HG03060 (cell line): ENCODE data around the gene HPSE2.

Experiments used
- ATAC-seq: cut with Tn5 transposase; IDR thresholded peaks from one replicate; pipeline ENCODE4 v1.9.1; 2021; ENCODE audit warnings: low read depth, moderate number of reproducible peaks; ENCODE audit not compliant: unreplicated experiment

The HPSE2 gene

GRCh38 chr10:98453729-98454128 is 781.9 kb downstream of the HPSE2 start:
- no peak for ATAC-seq

- ATAC-seq = no peak
Observed at GRCh38 chr10:98450618-98451017, 785.0 kb downstream of the HPSE2 start.

- ATAC-seq = no peak
Observed at GRCh38 chr10:98449287-98449686, 786.4 kb downstream of the HPSE2 start.

- ATAC-seq = peak; percentile 53
Observed at GRCh38 chr10:98446661-98447221, 788.9 kb downstream of the HPSE2 start, which contains the start of gene HPS1. Gene HPS1 (minus strand): TSS chr10:98446935. CDS start chr10:98443240, 3,695 bp downstream.

- peak; percentile 12 for ATAC-seq
Observed at GRCh38 chr10:98446151-98446660, 789.4 kb downstream of the HPSE2 start.

- no peak for ATAC-seq
Observed at GRCh38 chr10:98445200-98445812, 790.3 kb downstream of the HPSE2 start.

GRCh38 chr10:98444314-98445006 is 791.2 kb downstream of the HPSE2 start:
- ATAC-seq = no peak

- no peak for ATAC-seq
Observed at GRCh38 chr10:98438715-98439114, 796.9 kb downstream of the HPSE2 start.

GRCh38 chr10:98436704-98437103 is 798.9 kb downstream of the HPSE2 start:
- no peak for ATAC-seq

GRCh38 chr10:98435178-98435577 is 800.5 kb downstream of the HPSE2 start:
- ATAC-seq = no peak

GRCh38 chr10:98433881-98434732 is 801.5 kb downstream of the HPSE2 start:
- no peak for ATAC-seq

GRCh38 chr10:98433371-98433770 is 802.3 kb downstream of the HPSE2 start:
- no peak for ATAC-seq

- no peak for ATAC-seq
Observed at GRCh38 chr10:98432330-98432729, 803.3 kb downstream of the HPSE2 start.

GRCh38 chr10:98431016-98431415 is 804.6 kb downstream of the HPSE2 start:
- ATAC-seq = no peak

GRCh38 chr10:98430427-98430826 is 805.2 kb downstream of the HPSE2 start:
- ATAC-seq = no peak

- no peak for ATAC-seq
Observed at GRCh38 chr10:98429320-98430072, 806.2 kb downstream of the HPSE2 start.

- ATAC-seq = no peak
Observed at GRCh38 chr10:98427011-98427515, 808.6 kb downstream of the HPSE2 start.

GRCh38 chr10:98425511-98426352 is 809.9 kb downstream of the HPSE2 start:
- ATAC-seq = no peak
